ENCODE measurements around the gene PIK3C3.

PIK3C3 gene

DNA sequence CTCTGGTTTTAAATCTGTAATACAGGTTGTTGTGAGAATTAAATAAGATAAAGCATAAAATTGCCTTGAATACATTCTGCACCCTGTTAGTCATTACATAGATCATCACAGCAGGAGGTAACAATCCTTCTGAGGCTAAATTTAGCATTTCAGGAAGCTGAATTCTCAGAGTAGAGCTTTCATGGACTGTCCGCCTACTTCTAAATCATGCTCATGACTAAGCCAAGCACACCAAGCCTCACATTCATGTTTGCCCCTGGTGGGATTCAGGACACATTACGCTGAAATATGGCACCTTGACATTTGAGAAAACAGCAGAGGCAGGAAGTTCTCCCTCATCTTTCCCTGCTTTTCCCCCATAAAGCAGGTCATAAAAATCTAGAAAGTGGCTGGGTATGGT is 16.6 kb upstream of the PIK3C3 start:
- Histone ChIP-seq H3K4me2 (ENCODE audit: low read length) (no peak overlapping the region), H3K36me3 (ENCODE audit: insufficient read depth, low read length) (no peaks in the 10 kb centered on the region), H2AFZ (ENCODE audit: low read length) (no peak overlapping the region), H3K79me2 (ENCODE audit: insufficient read depth, low read length) (no peaks in the 10 kb centered on the region), H3F3A (ENCODE audit: insufficient read depth, low read length) (no peaks in the 10 kb centered on the region), H4K20me1 (ENCODE audit: insufficient read depth, low read length) (no peaks in the 10 kb centered on the region), H3K9me2 (ENCODE audit: low read depth, low read length) (no peaks in the 10 kb centered on the region), H3K4me1 (ENCODE audit: insufficient read depth, low read length, severe bottlenecking) (no peaks in the 10 kb centered on the region), H3K27ac (ENCODE audit: low read depth, low read length, poor library complexity, severe bottlenecking) (no peak overlapping the region), H3K27me3 (ENCODE audit: insufficient read depth, low read length) (no peaks in the 10 kb centered on the region; the same call in 1 of the 2 replicates), H3K9me3 (ENCODE audit: low read length) (no peaks in the 10 kb centered on the region), H3K9ac (ENCODE audit: low read length) (no peak overlapping the region), H3K4me3 (ENCODE audit: low read depth, low read length, poor library complexity, severe bottlenecking) (no peak overlapping the region)
- TF ChIP-seq EZH2 (IDR thresholded peaks at IDR 0.05; ENCODE audit: borderline replicate concordance, low read length) = no peak
- TF ChIP-seq, protein P1, sequence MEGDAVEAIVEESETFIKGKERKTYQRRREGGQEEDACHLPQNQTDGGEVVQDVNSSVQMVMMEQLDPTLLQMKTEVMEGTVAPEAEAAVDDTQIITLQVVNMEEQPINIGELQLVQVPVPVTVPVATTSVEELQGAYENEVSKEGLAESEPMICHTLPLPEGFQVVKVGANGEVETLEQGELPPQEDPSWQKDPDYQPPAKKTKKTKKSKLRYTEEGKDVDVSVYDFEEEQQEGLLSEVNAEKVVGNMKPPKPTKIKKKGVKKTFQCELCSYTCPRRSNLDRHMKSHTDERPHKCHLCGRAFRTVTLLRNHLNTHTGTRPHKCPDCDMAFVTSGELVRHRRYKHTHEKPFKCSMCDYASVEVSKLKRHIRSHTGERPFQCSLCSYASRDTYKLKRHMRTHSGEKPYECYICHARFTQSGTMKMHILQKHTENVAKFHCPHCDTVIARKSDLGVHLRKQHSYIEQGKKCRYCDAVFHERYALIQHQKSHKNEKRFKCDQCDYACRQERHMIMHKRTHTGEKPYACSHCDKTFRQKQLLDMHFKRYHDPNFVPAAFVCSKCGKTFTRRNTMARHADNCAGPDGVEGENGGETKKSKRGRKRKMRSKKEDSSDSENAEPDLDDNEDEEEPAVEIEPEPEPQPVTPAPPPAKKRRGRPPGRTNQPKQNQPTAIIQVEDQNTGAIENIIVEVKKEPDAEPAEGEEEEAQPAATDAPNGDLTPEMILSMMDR (IDR thresholded peaks at IDR 0.05; ENCODE audit: low read length) = no peak

DNA sequence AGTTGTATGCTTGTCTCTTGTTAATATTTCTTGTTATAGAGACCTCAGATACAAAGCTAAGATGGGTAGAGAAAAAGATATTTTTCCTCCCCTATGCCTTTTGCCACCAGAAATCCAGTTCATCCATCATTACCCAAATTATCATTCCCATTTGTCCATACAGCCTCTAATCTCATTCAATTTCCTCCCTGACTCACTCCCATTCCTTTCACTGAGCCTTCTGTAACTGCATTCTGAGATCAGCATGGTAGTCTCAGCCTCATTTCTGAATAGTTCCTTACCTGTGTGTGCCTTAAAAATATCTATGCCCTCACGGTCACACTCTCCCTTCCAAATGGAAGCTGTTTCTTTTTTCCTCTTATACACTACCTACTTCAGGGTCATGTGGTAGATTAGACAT is 15.7 kb upstream of the PIK3C3 start:
- Histone ChIP-seq H3K27me3 (ENCODE audit: insufficient read depth, low read length) (no peaks in the 10 kb centered on the region; the same call in 1 of the 2 replicates), H3K9me2 (ENCODE audit: low read depth, low read length) (no peaks in the 10 kb centered on the region), H3K4me3 (ENCODE audit: low read depth, low read length, poor library complexity, severe bottlenecking) (no peak overlapping the region), H3K27ac (ENCODE audit: low read depth, low read length, poor library complexity, severe bottlenecking) (no peak overlapping the region), H3K79me2 (ENCODE audit: insufficient read depth, low read length) (no peaks in the 10 kb centered on the region), H3K36me3 (ENCODE audit: insufficient read depth, low read length) (no peaks in the 10 kb centered on the region), H3K4me1 (ENCODE audit: insufficient read depth, low read length, severe bottlenecking) (no peaks in the 10 kb centered on the region), H3K9me3 (ENCODE audit: low read length) (no peaks in the 10 kb centered on the region), H3K9ac (ENCODE audit: low read length) (no peak overlapping the region), H4K20me1 (ENCODE audit: insufficient read depth, low read length) (no peaks in the 10 kb centered on the region), H3K4me2 (ENCODE audit: low read length) (no peak overlapping the region), H3F3A (ENCODE audit: insufficient read depth, low read length) (no peaks in the 10 kb centered on the region), H2AFZ (ENCODE audit: low read length) (no peak overlapping the region)
- TF ChIP-seq, protein P1 (IDR thresholded peaks at IDR 0.05; ENCODE audit: low read length) = no peak
- TF ChIP-seq EZH2 (IDR thresholded peaks at IDR 0.05; ENCODE audit: borderline replicate concordance, low read length) = no peak

DNA sequence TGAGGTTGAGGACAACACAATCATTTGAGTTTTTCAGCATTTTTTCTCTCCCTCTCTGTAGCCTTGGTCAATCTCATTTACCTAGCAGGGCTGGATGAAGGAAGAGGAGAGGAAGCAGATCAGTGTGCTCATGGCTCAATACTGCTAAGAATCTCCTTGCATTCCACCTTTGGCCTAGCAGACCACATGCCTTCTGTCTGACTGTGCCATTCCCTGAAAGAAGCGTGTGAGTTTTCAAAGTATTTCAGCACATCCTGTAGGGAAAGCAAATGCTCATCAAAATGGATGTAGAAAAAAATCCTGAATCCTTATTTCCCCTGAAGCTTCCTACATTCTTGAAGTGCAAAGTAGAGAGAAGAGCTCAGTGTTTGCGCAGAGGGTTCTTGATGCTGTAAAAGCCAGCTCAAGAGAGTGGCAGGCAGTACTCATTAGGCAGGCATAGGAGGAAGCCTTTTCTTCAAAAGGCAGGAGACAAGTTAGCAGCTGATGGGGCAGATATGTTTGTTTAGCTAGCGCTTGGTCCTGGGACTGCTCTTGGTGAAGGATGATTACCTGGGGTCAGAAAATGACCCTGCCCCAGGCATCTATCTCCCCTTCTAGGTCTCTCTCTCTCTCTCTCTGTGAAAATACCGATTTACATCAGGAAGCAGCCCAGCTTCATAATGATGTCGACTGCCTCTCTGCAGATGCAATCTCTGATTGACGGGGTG is 14.4 kb upstream of the PIK3C3 start:
- Histone ChIP-seq H3K4me1 (ENCODE audit: insufficient read depth, low read length, severe bottlenecking) (no peaks in the 10 kb centered on the region), H3K79me2 (ENCODE audit: insufficient read depth, low read length) (no peaks in the 10 kb centered on the region), H3K4me2 (ENCODE audit: low read length) (no peak overlapping the region), H2AFZ (ENCODE audit: low read length) (no peak overlapping the region), H3K27ac (ENCODE audit: low read depth, low read length, poor library complexity, severe bottlenecking) (no peak overlapping the region), H3K9me3 (ENCODE audit: low read length) (no peaks in the 10 kb centered on the region), H3F3A (ENCODE audit: insufficient read depth, low read length) (no peaks in the 10 kb centered on the region), H4K20me1 (ENCODE audit: insufficient read depth, low read length) (no peaks in the 10 kb centered on the region), H3K9me2 (ENCODE audit: low read depth, low read length) (no peaks in the 10 kb centered on the region), H3K4me3 (ENCODE audit: low read depth, low read length, poor library complexity, severe bottlenecking) (no peak overlapping the region), H3K36me3 (ENCODE audit: insufficient read depth, low read length) (no peaks in the 10 kb centered on the region), H3K9ac (ENCODE audit: low read length) (no peak overlapping the region), H3K27me3 (ENCODE audit: insufficient read depth, low read length) (no peaks in the 10 kb centered on the region; the same call in 1 of the 2 replicates)
- TF ChIP-seq, protein P1 (IDR thresholded peaks at IDR 0.05; ENCODE audit: low read length) = no peak
- no peak for TF ChIP-seq EZH2 (IDR thresholded peaks at IDR 0.05; ENCODE audit: borderline replicate concordance, low read length)
